Endothelial cell (in vitro differentiated cells): Measurements from ENCODE around the gene NRXN3. TPM values are rescaled to one million over a fixed set of nuclear protein-coding genes. Genes with fewer than 3 reads are reported as not detected.

ENCODE experiments used
- DNase-seq: peaks from one replicate; pipeline ENCODE4 v3.0.0; 2021; ENCODE audit warnings: low spot score
- H3K27ac Mint-ChIP-seq: one replicate; pipeline ENCODE4 v1.8.0; 2021; ENCODE audit warnings: mixed read lengths, inconsistent platforms; ENCODE audit not compliant: unreplicated experiment
- H3K27me3 Mint-ChIP-seq: one replicate; pipeline ENCODE4 v1.8.0; 2021; ENCODE audit warnings: mild to moderate bottlenecking, moderate library complexity, mixed read lengths, inconsistent platforms; ENCODE audit not compliant: unreplicated experiment
- H3K36me3 Mint-ChIP-seq: one replicate; pipeline ENCODE4 v1.8.0; 2021; ENCODE audit warnings: mild to moderate bottlenecking, low read depth, mixed read lengths, inconsistent platforms; ENCODE audit not compliant: unreplicated experiment
- H3K4me1 Mint-ChIP-seq: one replicate; pipeline ENCODE4 v1.8.0; 2021; ENCODE audit warnings: mild to moderate bottlenecking, mixed read lengths, inconsistent platforms; ENCODE audit not compliant: unreplicated experiment
- H3K4me3 Mint-ChIP-seq: one replicate; pipeline ENCODE4 v1.8.0; 2021; ENCODE audit warnings: mild to moderate bottlenecking, mixed read lengths, inconsistent platforms; ENCODE audit not compliant: unreplicated experiment
- H3K9me3 Mint-ChIP-seq: one replicate; pipeline ENCODE4 v1.8.0; 2021; ENCODE audit warnings: mixed read lengths, inconsistent platforms; ENCODE audit not compliant: unreplicated experiment
- CTCF ChIP-seq: fragments of 200-600 bp; sonication (generic); IDR thresholded peaks from one replicate; pipeline ENCODE4 v1.5.0; 2021; ENCODE audit warnings: antibody characterized with exemption; ENCODE audit not compliant: unreplicated experiment
- total RNA-seq: library from RNA; stranded (reverse); fragmentation: NEBNext Ultra II Directional; extraction: Animal tissue kit (Norgen Biotek cat#: 25700); gene quantifications from one replicate; pipeline ENCODE4 v1.2.1, GENCODE V29; 2021; ENCODE audit not compliant: unreplicated experiment

The NRXN3 gene
- total RNA-seq, 1 donor from 2014 or later: 2.3 TPM

GRCh38 chr14:79871136-79871535, 1701.0 kb downstream of the NRXN3 start:
- DNase-seq: no peak

GRCh38 chr14:79878229-79878628, 1708.1 kb downstream of the NRXN3 start:
- H3K4me1 Mint-ChIP-seq: peaks cover 2% of the 10 kb centered on the region
- TF ChIP-seq CTCF: no peak
- no peak for DNase-seq
- H3K9me3 Mint-ChIP-seq: no peaks in the 10 kb centered on the region
- no peaks in the 10 kb centered on the region for H3K27me3 Mint-ChIP-seq
- H3K36me3 Mint-ChIP-seq: no peaks in the 10 kb centered on the region
- no peak overlapping the region for H3K4me3 Mint-ChIP-seq
- no peak overlapping the region for H3K27ac Mint-ChIP-seq

More at GRCh38 chr14:79871136-79871535, 1701.0 kb downstream of the NRXN3 start:
- H3K36me3 Mint-ChIP-seq: no peaks in the 10 kb centered on the region
- TF ChIP-seq CTCF: no peak
- H3K27me3 Mint-ChIP-seq: no peaks in the 10 kb centered on the region
- peaks cover 2% of the 10 kb centered on the region for H3K4me1 Mint-ChIP-seq
- H3K4me3 Mint-ChIP-seq: no peak overlapping the region
- no peak overlapping the region for H3K27ac Mint-ChIP-seq
- no peaks in the 10 kb centered on the region for H3K9me3 Mint-ChIP-seq

GRCh38 chr14:79878785-79879184, 1708.6 kb downstream of the NRXN3 start:
- DNase-seq: no peak
- H3K36me3 Mint-ChIP-seq: no peaks in the 10 kb centered on the region
- H3K27me3 Mint-ChIP-seq: no peaks in the 10 kb centered on the region
- H3K4me3 Mint-ChIP-seq: no peak overlapping the region
- no peaks in the 10 kb centered on the region for H3K9me3 Mint-ChIP-seq
- H3K27ac Mint-ChIP-seq: no peak overlapping the region
- TF ChIP-seq CTCF: no peak
- H3K4me1 Mint-ChIP-seq: peaks cover under 1% of the 10 kb centered on the region

- H3K4me1 Mint-ChIP-seq: no peaks in the 10 kb centered on the region
- TF ChIP-seq CTCF: no peak
- H3K36me3 Mint-ChIP-seq: no peaks in the 10 kb centered on the region
- no peak overlapping the region for H3K4me3 Mint-ChIP-seq
- H3K9me3 Mint-ChIP-seq: no peaks in the 10 kb centered on the region
- no peak for DNase-seq
- no peaks in the 10 kb centered on the region for H3K27me3 Mint-ChIP-seq
- H3K27ac Mint-ChIP-seq: no peak overlapping the region
Measured at GRCh38 chr14:79881299-79881698, 1711.1 kb downstream of the NRXN3 start.

DNA sequence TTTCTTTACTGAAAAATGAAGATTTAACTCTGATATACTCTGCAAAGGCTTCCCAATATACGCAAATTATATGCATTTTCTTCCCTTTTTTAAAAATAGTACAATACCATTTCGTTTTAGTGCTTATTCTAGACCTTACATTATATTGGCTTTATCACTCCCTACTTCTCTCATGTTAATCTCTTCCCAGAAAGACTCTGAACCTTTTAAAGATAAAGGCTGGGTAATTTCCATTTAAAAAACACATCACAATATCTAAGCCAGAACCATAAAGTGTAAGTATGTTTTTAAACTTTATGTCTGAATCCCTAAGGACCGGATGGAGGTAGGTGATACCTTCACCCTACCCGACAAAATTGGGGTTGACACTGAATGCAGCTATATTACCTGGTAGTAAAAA, 1720.4 kb downstream of the NRXN3 start:
- TF ChIP-seq CTCF: no peak
- no peak overlapping the region for H3K27ac Mint-ChIP-seq
- no peaks in the 10 kb centered on the region for H3K36me3 Mint-ChIP-seq
- no peaks in the 10 kb centered on the region for H3K4me1 Mint-ChIP-seq
- H3K9me3 Mint-ChIP-seq: no peaks in the 10 kb centered on the region
- H3K27me3 Mint-ChIP-seq: no peaks in the 10 kb centered on the region
- H3K4me3 Mint-ChIP-seq: no peak overlapping the region
- DNase-seq: no peak
